Lung (tissue), 12 donors: Measurements from ENCODE around the gene IL1RAPL1. TPM values are rescaled to one million over a fixed set of nuclear protein-coding genes. Genes with fewer than 3 reads are reported as not detected.

Experiments used
- ATAC-seq: fragments of 200-7000 bp; cut with Tn5 transposase; one replicate; pipeline ENCODE4 v1.9.1; 2020; ENCODE audit warnings: moderate number of reproducible peaks; ENCODE audit not compliant: insufficient read depth, low FRiP score
- DNase-seq, 3 donors: peaks; one replicate each; pipeline ENCODE4 v3.0.0-alpha.2; 2013 to 2017
- H3K27ac ChIP-seq, 2 donors: one replicate each; pipeline ENCODE4 v1.5.1; 2013; ENCODE audit warnings: mild to moderate bottlenecking in 2 of 2, moderate library complexity in 2 of 2, control low read depth in 1 of 2, inconsistent platforms in 1 of 2, low read depth in 1 of 2, low read length in 1 of 2
- H3K27me3 ChIP-seq, 3 donors: one replicate each; pipeline ENCODE4 v1.5.1; 2013; ENCODE audit warnings: low read length in 2 of 3; ENCODE audit not compliant: control insufficient read depth in 3 of 3, insufficient read depth in 3 of 3
- H3K36me3 ChIP-seq, 4 donors: one replicate each; pipeline ENCODE4 v1.5.1; 2013; ENCODE audit warnings: low read length in 4 of 4, mild to moderate bottlenecking in 1 of 4, moderate library complexity in 1 of 4; ENCODE audit not compliant: control insufficient read depth in 4 of 4, insufficient read depth in 4 of 4
- H3K4me1 ChIP-seq, 5 donors: one replicate each; pipeline ENCODE4 v1.5.1; 2013; ENCODE audit warnings: low read length in 5 of 5, mild to moderate bottlenecking in 2 of 5, moderate library complexity in 1 of 5; ENCODE audit not compliant: control insufficient read depth in 5 of 5, insufficient read depth in 5 of 5
- H3K4me3 ChIP-seq: one replicate; pipeline ENCODE4 v1.5.1; 2013; ENCODE audit warnings: mild to moderate bottlenecking, control low read depth, moderate library complexity
- H3K9ac ChIP-seq, 2 donors: one replicate each; pipeline ENCODE4 v1.5.1; 2013; ENCODE audit warnings: low read length in 2 of 2, control low read depth in 1 of 2; ENCODE audit not compliant: insufficient read depth in 1 of 2
- H3K9me3 ChIP-seq, 4 donors: one replicate each; pipeline ENCODE4 v1.5.1; 2013; ENCODE audit warnings: low read length in 3 of 4, mild to moderate bottlenecking in 1 of 4, moderate library complexity in 1 of 4; ENCODE audit not compliant: control insufficient read depth in 4 of 4, insufficient read depth in 3 of 4
- WGBS, 2 donors: extraction: QIAGEN DNeasy Blood & Tissue Kit; methylation state at CpG; one replicate each; pipeline ENCODE4 v1.1.7; 2013; 5-methylcytosine and 5-hydroxymethylcytosine counted together
- polyA plus RNA-seq, 2 donors: library from polyadenylated mRNA; stranded (reverse); fragments of 200-250 nt; gene quantifications; one replicate each; pipeline ENCODE4 v1.2.1, GENCODE V29; 2013
- total RNA-seq, 2 donors: library from RNA; depleted of rRNA in 1 of 2; stranded (reverse); fragments of >200 nt in 1 of 2; gene quantifications; one replicate each; pipeline ENCODE4 v1.2.1, GENCODE V29; 2014 to 2021
- TF ChIP-seq, protein P1 (sequence below): IDR thresholded peaks from 2 replicates; pipeline ENCODE4 v1.5.1; 2012; ENCODE audit warnings: mild to moderate bottlenecking; ENCODE audit errors: control extremely low read depth, extremely low read depth
- donor health status: control.
- donor health status: control.
- donor health status: Bipolar disorder and iron deficiency.
- donor health status: healthy.
- donor health status: DM: yes; HTN: yes; CAD: no.

IL1RAPL1 gene
- total and polyA plus RNA-seq, 4 donors: 2.2 TPM; not detected in 3

DNA sequence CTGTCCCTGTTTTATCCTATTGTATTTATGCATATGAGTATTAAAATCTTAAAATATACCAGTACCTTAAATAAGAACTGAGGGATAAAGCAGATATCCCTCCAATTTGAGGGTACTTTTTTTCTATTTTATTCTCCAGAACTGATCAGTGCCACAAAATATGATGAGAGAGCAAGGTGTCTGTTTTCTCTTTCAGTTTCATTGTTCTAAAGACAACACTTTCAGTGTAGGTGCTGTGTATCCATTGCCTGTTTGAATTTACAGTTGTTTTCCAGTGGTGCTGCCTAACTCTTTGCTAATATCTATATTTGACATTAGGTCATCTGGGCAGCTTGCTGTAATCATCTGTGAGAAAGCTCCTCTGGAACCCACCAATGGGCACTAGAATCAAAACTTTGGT is 394.7 kb downstream of the IL1RAPL1 start:
- ATAC-seq: no peak
- no peak overlapping the region for H3K4me3 ChIP-seq
- H3K27me3 ChIP-seq: no peaks in the 10 kb centered on the region
- H3K9me3 ChIP-seq: no peaks in the 10 kb centered on the region
- no peak overlapping the region for H3K9ac ChIP-seq
- TF ChIP-seq, protein P1, sequence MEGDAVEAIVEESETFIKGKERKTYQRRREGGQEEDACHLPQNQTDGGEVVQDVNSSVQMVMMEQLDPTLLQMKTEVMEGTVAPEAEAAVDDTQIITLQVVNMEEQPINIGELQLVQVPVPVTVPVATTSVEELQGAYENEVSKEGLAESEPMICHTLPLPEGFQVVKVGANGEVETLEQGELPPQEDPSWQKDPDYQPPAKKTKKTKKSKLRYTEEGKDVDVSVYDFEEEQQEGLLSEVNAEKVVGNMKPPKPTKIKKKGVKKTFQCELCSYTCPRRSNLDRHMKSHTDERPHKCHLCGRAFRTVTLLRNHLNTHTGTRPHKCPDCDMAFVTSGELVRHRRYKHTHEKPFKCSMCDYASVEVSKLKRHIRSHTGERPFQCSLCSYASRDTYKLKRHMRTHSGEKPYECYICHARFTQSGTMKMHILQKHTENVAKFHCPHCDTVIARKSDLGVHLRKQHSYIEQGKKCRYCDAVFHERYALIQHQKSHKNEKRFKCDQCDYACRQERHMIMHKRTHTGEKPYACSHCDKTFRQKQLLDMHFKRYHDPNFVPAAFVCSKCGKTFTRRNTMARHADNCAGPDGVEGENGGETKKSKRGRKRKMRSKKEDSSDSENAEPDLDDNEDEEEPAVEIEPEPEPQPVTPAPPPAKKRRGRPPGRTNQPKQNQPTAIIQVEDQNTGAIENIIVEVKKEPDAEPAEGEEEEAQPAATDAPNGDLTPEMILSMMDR: no peak
- H3K4me1 ChIP-seq: no peaks in the 10 kb centered on the region
- no peak for DNase-seq
- no peak overlapping the region for H3K27ac ChIP-seq
- no peaks in the 10 kb centered on the region for H3K36me3 ChIP-seq

DNA sequence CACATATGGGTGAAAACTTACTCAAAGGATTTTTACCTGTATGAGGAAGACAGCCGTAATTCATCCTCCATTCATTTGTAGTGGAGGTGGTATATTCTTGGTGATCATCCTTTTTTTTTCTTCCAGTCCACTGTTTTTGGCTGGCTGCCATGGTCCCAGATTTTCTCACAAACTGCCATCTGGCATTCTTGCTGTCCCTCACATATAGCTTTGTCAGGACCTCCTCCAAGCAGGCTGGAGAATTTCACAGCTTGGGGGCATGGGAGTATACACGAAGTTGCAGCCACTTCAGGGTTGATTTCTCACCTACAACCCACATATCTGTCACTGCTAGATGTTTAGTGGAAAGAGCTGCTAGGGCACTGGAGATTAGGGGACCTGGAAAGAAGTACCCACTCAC is 401.0 kb downstream of the IL1RAPL1 start:
- Histone ChIP-seq H3K9ac (no peak overlapping the region), H3K27ac (no peak overlapping the region), H3K27me3 (no peaks in the 10 kb centered on the region), H3K36me3 (no peaks in the 10 kb centered on the region), H3K9me3 (no peaks in the 10 kb centered on the region), H3K4me1 (peaks cover 0 to 2% (median 0%) of the 10 kb centered on the region in 5 donors), H3K4me3 (no peak overlapping the region)
- 44 to 53% methylated on average over 2 of the region's 2 CpGs for WGBS, 2 donors
- ATAC-seq: no peak
- TF ChIP-seq, protein P1: no peak
- peak; percentile 3 to 13 (median 12) for DNase-seq

DNA sequence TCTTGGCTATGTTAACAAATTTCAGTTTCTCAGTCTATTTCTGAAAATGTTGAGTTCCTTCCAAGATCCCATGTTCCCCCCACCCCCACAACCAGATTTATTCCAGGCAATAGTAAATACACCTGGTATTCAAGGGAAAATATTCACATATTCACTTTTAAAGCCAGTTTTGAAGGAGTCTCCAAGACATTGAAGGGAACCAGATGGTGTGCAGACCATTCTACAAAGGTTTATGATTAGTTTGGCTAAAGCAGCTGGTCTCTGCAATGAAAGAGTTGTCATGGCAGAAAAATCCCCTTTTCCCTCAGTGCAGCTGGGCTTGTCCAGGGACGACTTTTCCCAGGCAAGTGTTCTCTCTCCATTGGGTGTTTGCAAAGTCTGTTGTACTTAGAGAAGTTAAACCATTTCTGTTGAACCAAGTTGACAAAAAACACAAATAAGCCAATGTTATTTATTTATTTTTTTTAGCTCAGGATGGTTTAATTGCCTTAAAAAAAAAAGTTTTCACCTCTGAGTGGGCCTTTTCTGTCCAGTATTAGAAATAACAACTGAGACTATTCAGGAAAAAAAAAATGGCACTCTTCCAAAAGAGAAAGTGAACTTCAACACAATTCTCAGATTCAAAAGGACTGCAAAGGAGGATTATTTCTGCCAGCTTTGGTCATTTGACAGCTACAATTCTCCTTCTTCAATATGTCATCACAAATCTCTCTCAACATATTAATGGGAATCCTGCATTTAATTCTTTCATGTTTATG is 410.6 kb downstream of the IL1RAPL1 start:
- H3K4me3 ChIP-seq: no peak overlapping the region
- no peaks in the 10 kb centered on the region for H3K27me3 ChIP-seq
- no peak overlapping the region for H3K9ac ChIP-seq
- WGBS, 2 donors: 49 to 71% methylated on average over 1 of the region's 1 CpG
- ATAC-seq (no peak), DNase-seq (peak in 2 of 3 donors; percentile 33 to 40)
- no peak overlapping the region for H3K27ac ChIP-seq
- H3K4me1 ChIP-seq: no peaks in the 10 kb centered on the region
- H3K9me3 ChIP-seq: no peaks in the 10 kb centered on the region
- no peaks in the 10 kb centered on the region for H3K36me3 ChIP-seq
- TF ChIP-seq, protein P1: no peak

DNA sequence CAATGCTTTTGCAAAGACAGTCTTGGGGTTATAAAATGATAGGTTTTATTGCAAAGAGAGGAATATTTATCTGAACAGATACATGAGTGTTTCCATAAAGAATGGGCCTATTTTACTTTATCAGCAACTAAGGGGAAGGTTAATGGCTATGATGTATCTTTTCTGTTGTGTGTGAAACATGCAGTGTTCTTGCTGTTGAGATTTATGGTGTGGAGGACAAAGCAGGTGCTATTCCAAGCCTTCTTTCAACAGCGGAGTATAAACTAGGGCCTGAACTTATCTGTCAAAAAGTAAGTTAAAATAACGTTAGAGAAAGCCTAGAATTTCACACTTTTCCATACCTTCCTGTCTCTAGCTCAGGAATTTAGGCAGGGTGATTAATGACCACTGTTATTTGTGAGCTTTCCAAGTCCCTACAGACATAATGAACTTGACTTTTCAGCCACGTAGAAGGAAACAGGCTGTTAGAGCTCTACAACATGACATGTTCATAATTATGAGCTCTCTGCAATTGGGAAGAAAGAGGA is 411.4 kb downstream of the IL1RAPL1 start:
- ATAC-seq (no peak), DNase-seq (no peak)
- no peaks in the 10 kb centered on the region for H3K9me3 ChIP-seq
- H3K27ac ChIP-seq: no peak overlapping the region
- H3K27me3 ChIP-seq: no peaks in the 10 kb centered on the region
- no peaks in the 10 kb centered on the region for H3K36me3 ChIP-seq
- H3K4me3 ChIP-seq: no peak overlapping the region
- TF ChIP-seq, protein P1: no peak
- WGBS, 2 donors: 33 to 45% methylated on average over 3 of the region's 3 CpGs
- H3K9ac ChIP-seq: no peak overlapping the region
- no peaks in the 10 kb centered on the region for H3K4me1 ChIP-seq
